ENCODE results near the gene SUMF1. TPM values are rescaled to one million over a fixed set of nuclear protein-coding genes. Genes with fewer than 3 reads are reported as not detected.

Gene SUMF1
- total RNA-seq, 1 donor from 2014 or later = 27.9 TPM

DNA sequence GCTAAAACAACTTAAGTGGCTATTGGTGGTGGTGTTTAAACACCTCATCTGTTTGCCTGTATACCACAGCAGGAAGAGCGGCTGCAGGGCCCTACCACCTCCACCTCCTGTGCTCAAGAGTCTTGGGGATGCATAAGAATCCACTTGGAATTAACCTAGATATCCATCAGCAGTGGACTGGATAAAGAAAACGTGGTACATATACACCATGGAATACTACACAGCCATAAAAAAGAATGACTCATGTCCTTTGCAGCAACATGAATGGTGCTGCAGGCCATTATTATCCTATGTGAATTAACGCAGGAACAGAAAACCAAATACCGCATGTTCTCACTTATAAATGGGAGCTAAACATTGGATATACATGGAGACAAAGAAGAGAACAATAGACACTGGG, 87.1 kb downstream of the SUMF1 start:
- H3K36me3 Mint-ChIP-seq = peaks cover 15% of the 10 kb centered on the region
- H3K27me3 Mint-ChIP-seq = no peaks in the 10 kb centered on the region
- no peak overlapping the region for H3K4me3 Mint-ChIP-seq
- H3K27ac Mint-ChIP-seq = no peak overlapping the region
- TF ChIP-seq, protein P1, sequence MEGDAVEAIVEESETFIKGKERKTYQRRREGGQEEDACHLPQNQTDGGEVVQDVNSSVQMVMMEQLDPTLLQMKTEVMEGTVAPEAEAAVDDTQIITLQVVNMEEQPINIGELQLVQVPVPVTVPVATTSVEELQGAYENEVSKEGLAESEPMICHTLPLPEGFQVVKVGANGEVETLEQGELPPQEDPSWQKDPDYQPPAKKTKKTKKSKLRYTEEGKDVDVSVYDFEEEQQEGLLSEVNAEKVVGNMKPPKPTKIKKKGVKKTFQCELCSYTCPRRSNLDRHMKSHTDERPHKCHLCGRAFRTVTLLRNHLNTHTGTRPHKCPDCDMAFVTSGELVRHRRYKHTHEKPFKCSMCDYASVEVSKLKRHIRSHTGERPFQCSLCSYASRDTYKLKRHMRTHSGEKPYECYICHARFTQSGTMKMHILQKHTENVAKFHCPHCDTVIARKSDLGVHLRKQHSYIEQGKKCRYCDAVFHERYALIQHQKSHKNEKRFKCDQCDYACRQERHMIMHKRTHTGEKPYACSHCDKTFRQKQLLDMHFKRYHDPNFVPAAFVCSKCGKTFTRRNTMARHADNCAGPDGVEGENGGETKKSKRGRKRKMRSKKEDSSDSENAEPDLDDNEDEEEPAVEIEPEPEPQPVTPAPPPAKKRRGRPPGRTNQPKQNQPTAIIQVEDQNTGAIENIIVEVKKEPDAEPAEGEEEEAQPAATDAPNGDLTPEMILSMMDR (conservative IDR thresholded peaks at IDR 0.05) = no peak
- no peak for DNase-seq (ENCODE audit: extremely low spot score, unreplicated experiment)
- H3K9me3 Mint-ChIP-seq = no peaks in the 10 kb centered on the region
- no peaks in the 10 kb centered on the region for H3K4me1 Mint-ChIP-seq (ENCODE audit: unreplicated experiment)

DNA sequence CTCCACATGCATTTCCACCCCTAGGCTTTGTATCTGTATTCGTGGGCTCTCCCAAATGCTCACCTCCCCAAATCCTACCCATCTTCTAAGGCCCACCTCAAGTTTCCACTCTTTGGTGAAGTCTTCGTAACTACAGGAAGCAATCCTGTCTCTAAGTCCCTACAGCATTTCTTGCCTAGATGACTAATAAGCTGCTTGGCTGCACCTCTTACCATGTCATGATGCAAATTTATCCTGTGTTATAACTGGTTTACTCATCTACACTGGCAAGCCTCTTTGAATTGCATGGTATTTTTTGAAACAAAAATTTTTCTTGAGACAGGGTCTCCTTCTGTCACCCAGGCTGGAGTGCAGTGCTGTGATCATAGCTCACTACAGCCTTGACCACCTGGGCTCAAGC, 90.6 kb downstream of the SUMF1 start:
- no peak overlapping the region for H3K27ac Mint-ChIP-seq
- peaks cover 30% of the 10 kb centered on the region for H3K36me3 Mint-ChIP-seq
- no peak overlapping the region for H3K4me3 Mint-ChIP-seq
- DNase-seq (ENCODE audit: extremely low spot score, unreplicated experiment) = no peak
- TF ChIP-seq, protein P1 (conservative IDR thresholded peaks at IDR 0.05) = no peak
- H3K9me3 Mint-ChIP-seq = peaks cover 6% of the 10 kb centered on the region
- no peaks in the 10 kb centered on the region for H3K27me3 Mint-ChIP-seq
- H3K4me1 Mint-ChIP-seq (ENCODE audit: unreplicated experiment) = no peaks in the 10 kb centered on the region

DNA sequence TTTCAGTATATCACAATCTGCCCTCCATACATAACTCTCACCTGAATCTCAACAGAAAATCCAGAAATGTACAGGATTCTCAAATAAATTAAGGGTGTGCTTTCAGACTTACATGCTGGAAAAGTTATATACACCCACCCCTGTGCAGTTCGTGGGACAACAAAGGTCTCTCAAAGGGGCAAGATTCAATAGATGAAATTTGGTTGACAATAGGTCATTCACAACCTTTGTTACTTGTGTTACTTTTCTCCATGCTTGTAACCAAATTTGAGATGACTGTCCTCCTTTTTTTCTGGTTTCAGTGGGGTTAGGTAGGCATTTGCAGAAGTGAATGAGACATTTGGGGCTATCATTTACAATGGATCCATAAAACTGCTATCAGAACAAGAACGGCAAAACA, 91.2 kb downstream of the SUMF1 start:
- TF ChIP-seq, protein P1 (conservative IDR thresholded peaks at IDR 0.05) = no peak
- peaks cover 6% of the 10 kb centered on the region for H3K9me3 Mint-ChIP-seq
- no peak overlapping the region for H3K27ac Mint-ChIP-seq
- no peak overlapping the region for H3K4me3 Mint-ChIP-seq
- no peak for DNase-seq (ENCODE audit: extremely low spot score, unreplicated experiment)
- no peaks in the 10 kb centered on the region for H3K27me3 Mint-ChIP-seq
- H3K36me3 Mint-ChIP-seq = peaks cover 35% of the 10 kb centered on the region
- H3K4me1 Mint-ChIP-seq (ENCODE audit: unreplicated experiment) = no peaks in the 10 kb centered on the region

DNA sequence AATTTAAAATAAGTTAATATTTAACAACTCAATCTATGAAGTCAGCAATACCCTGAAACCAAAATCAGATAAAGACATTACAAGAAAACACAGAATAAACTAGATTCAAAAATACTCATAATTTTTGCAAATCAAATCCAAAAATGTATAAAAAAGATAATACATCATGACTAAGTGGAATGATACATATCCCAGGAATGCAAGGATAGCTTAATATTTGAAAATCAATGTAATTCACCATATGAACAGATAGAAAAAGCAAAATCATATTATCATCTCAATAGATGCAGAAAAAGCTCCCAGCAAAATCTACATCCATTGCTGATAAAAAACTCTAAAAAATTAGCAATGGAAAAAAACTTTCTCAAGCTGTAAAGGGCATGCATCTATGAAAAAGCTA, 93.4 kb downstream of the SUMF1 start:
- H3K27me3 Mint-ChIP-seq = no peaks in the 10 kb centered on the region
- peaks cover 7% of the 10 kb centered on the region for H3K9me3 Mint-ChIP-seq
- H3K4me3 Mint-ChIP-seq = no peak overlapping the region
- no peaks in the 10 kb centered on the region for H3K4me1 Mint-ChIP-seq (ENCODE audit: unreplicated experiment)
- TF ChIP-seq, protein P1 (conservative IDR thresholded peaks at IDR 0.05) = no peak
- DNase-seq (ENCODE audit: extremely low spot score, unreplicated experiment) = no peak
- peaks cover 41% of the 10 kb centered on the region for H3K36me3 Mint-ChIP-seq
- H3K27ac Mint-ChIP-seq = no peak overlapping the region

DNA sequence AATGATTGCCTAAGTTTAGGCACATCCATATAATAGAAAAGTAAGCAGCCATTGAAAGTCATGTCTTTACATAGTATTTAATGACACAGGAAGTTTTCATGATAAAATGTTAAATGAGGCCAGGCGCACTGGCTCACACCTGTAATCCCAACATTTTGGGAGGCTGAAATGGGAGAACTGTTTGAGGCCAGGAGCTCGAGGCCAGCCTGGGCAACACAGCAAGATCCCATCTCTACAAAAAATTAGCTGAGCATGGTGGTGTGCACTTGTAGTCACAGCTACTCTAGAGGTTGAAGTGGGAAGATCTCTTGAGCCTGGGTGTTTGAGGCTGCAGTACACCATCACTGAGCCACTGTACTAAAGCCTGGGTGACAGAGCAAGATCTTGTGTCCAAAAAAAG, 104.5 kb downstream of the SUMF1 start:
- TF ChIP-seq, protein P1 (conservative IDR thresholded peaks at IDR 0.05) = no peak
- Mint-ChIP-seq H3K4me1 (ENCODE audit: unreplicated experiment) (no peaks in the 10 kb centered on the region), H3K27ac (no peak overlapping the region), H3K4me3 (no peak overlapping the region), H3K36me3 (peaks cover 12% of the 10 kb centered on the region), H3K9me3 (no peaks in the 10 kb centered on the region), H3K27me3 (no peaks in the 10 kb centered on the region)
- no peak for DNase-seq (ENCODE audit: extremely low spot score, unreplicated experiment)

DNA sequence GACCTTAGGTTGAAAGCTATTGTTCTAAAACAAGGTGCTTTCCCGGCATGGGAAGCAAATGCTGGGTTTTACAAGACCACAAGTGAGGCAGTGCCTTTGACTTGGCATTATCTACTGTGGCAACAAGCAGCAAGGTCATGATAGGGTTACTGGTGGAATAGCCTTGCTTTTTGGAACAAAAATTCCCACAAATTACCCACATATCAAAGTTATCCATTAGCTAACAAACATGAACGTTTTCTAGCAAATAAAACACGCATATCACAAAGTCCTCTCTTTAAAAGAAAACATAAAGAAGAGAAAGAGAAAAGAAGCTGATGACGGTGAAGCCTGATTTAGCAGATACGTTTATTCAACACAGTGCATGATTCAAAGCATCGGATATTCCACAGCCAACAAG, 106.3 kb downstream of the SUMF1 start:
- peaks cover 12% of the 10 kb centered on the region for H3K4me1 Mint-ChIP-seq (ENCODE audit: unreplicated experiment)
- no peak overlapping the region for H3K4me3 Mint-ChIP-seq
- H3K27me3 Mint-ChIP-seq = no peaks in the 10 kb centered on the region
- DNase-seq (ENCODE audit: extremely low spot score, unreplicated experiment) = no peak
- TF ChIP-seq, protein P1 (conservative IDR thresholded peaks at IDR 0.05) = no peak
- peaks cover 12% of the 10 kb centered on the region for H3K36me3 Mint-ChIP-seq
- H3K9me3 Mint-ChIP-seq = no peaks in the 10 kb centered on the region
- no peak overlapping the region for H3K27ac Mint-ChIP-seq

Data from type B pancreatic cell (in vitro differentiated cells).